ENCODE measurements around the gene RAMP3. TPM values are rescaled to one million over a fixed set of nuclear protein-coding genes. Genes with fewer than 3 reads are reported as not detected.

Gene RAMP3
- total and polyA plus RNA-seq, 8 donors = 2.6 to 21.8 (median 11.1) TPM

DNA sequence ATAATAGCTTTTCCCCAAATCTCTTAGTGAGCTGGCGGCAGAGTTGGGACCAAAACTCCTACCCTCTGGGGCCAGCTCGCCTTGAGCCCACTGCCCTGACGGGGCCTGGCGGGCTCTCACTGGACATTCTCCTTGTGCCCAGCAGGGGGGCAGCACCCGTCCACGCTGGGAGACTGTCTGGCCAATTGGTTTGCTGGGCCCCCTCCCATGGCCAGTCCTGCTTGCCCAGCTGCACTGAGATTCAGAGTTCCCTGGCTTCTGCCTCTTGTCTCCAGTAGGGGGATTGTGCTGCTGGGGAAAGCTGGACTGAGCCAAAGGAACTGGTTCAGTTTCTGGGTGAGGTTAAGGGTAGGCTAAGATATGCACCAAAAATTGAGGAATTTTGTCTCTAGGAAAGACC is 59.8 kb downstream of the RAMP3 start:
- H3K27me3 ChIP-seq = peaks cover 0 to 48% (median 5%) of the 10 kb centered on the region in 3 donors
- TF ChIP-seq POLR2AphosphoS5 (IDR thresholded peaks at IDR 0.05) (no peak), CTCF (IDR thresholded peaks at IDR 0.05) (no peak), EP300 (IDR thresholded peaks at IDR 0.05) (no peak), POLR2A (IDR thresholded peaks at IDR 0.05) (no peak)
- H3K9me3 ChIP-seq = no peaks in the 10 kb centered on the region
- H3K4me3 ChIP-seq = no peak overlapping the region
- no peak for DNase-seq
- no peaks in the 10 kb centered on the region for H3K4me1 ChIP-seq
- H3K27ac ChIP-seq = no peak overlapping the region
- no peaks in the 10 kb centered on the region for H3K36me3 ChIP-seq
- intact Hi-C loops (cut with DNase I; ENCODE audit: low total_unique reads) = no loop called here
- 39 to 66% (median 49%) methylated on average over 4 to 6 of the region's 6 CpGs for WGBS, 5 donors

DNA sequence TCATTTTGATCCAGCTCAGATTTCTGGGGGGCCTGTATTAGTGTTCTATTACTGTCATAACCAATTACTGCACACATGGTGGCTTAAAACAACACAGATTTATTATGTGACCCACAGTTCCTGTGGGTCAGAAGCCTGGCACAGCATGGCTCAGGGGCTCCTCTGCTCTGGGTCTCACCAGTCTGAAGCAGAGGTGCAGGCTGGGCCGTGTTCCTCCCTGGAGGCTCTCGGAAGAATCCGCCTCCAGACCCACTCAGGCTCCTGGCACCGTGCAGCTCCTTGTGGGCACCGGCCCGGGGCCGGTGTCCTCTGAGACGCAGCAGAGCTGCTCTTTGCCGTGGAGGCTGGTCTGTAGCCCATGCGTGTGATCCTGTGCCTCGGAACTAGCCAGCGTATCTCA is 61.5 kb downstream of the RAMP3 start:
- Histone ChIP-seq H3K9me3 (no peaks in the 10 kb centered on the region), H3K36me3 (no peaks in the 10 kb centered on the region), H3K4me1 (no peaks in the 10 kb centered on the region), H3K4me3 (no peak overlapping the region), H3K27ac (no peak overlapping the region), H3K27me3 (peaks cover 0 to 48% (median 5%) of the 10 kb centered on the region in 3 donors)
- WGBS, 5 donors = 88 to 93% (median 90%) methylated on average over 12 of the region's 12 CpGs
- no peak for TF ChIP-seq POLR2A (IDR thresholded peaks at IDR 0.05)
- TF ChIP-seq CTCF (IDR thresholded peaks at IDR 0.05) = no peak
- TF ChIP-seq POLR2AphosphoS5 (IDR thresholded peaks at IDR 0.05) = no peak
- no peak for TF ChIP-seq EP300 (IDR thresholded peaks at IDR 0.05)
- no peak for DNase-seq
- intact Hi-C loops (cut with DNase I; ENCODE audit: low total_unique reads) = no loop called here

- Histone ChIP-seq H3K9me3 (no peaks in the 10 kb centered on the region), H3K4me1 (no peaks in the 10 kb centered on the region), H3K36me3 (no peaks in the 10 kb centered on the region), H3K4me3 (no peak overlapping the region), H3K27ac (no peak overlapping the region), H3K27me3 (peaks cover 0 to 42% (median 2%) of the 10 kb centered on the region in 3 donors)
- intact Hi-C loops (cut with DNase I; ENCODE audit: low total_unique reads) = no loop called here
- no peak for DNase-seq
- WGBS, 5 donors = 48 to 59% (median 56%) methylated on average over 7 to 8 of the region's 8 CpGs
- TF ChIP-seq POLR2A (IDR thresholded peaks at IDR 0.05) (no peak), EP300 (IDR thresholded peaks at IDR 0.05) (no peak), POLR2AphosphoS5 (IDR thresholded peaks at IDR 0.05) (no peak), CTCF (IDR thresholded peaks at IDR 0.05) (no peak)
These were observed 62.3 kb downstream of the RAMP3 start for GRCh38 chr7:45219801-45220435.

- Histone ChIP-seq H3K27me3 (peaks cover 0 to 33% (median 0%) of the 10 kb centered on the region in 3 donors), H3K36me3 (no peaks in the 10 kb centered on the region), H3K9me3 (no peaks in the 10 kb centered on the region), H3K4me1 (no peaks in the 10 kb centered on the region), H3K4me3 (no peak overlapping the region), H3K27ac (no peak overlapping the region)
- intact Hi-C loops (cut with DNase I; ENCODE audit: low total_unique reads) = no loop called here
- DNase-seq = no peak
- WGBS, 5 donors = 67 to 74% (median 70%) methylated on average over 10 to 11 of the region's 11 CpGs
- TF ChIP-seq EP300 (IDR thresholded peaks at IDR 0.05) = no peak
These were observed 63.4 kb downstream of the RAMP3 start for GRCh38 chr7:45220846-45221618.
